HEK293 (cell line): ENCODE measurements around the gene SPRY4.
A peak's percentile ranks its signal among the peaks of the same experiment; 100 is the strongest.

ENCODE experiments used
- CTCF ChIA-PET: fragments of 350-600 bp; formaldehyde crosslinking; extraction: SDS; loops from one replicate; lab custom pipeline; 2021; ENCODE audit warnings: antibody characterized with exemption; lab: Yijun Ruan, JAX
- POLR2A ChIA-PET: fragments of 300-600 bp; formaldehyde crosslinking; extraction: SDS; loops from one replicate; lab custom pipeline; 2020; ENCODE audit warnings: antibody characterized with exemption, inconsistent platforms; lab: Yijun Ruan, JAX
- H3K27ac ChIP-seq: fragments of 200-500 bp; sonication (Bioruptor generic); 2 replicates; pipeline ENCODE4 v1.5.1; 2014; ENCODE audit warnings: low read depth, low read length, control low read depth, inconsistent platforms; ENCODE audit errors: extremely low read depth
- H3K36me3 ChIP-seq, 2 experiments: fragments of 200-500 bp in 1 of 2; sonication (Bioruptor generic) in 1 of 2; 1 replicate in 1 of 2; 2 replicates in 1 of 2; pipeline ENCODE4 v1.5.1; 2014 to 2017; ENCODE audit warnings: inconsistent platforms in 2 of 2, low read length in 2 of 2; ENCODE audit not compliant: control insufficient read depth in 2 of 2, insufficient read depth in 1 of 2
- H3K4me1 ChIP-seq: fragments of 200-500 bp; sonication (Bioruptor generic); 2 replicates; pipeline ENCODE4 v1.5.1; 2014; ENCODE audit warnings: mild to moderate bottlenecking, low read length, inconsistent platforms; ENCODE audit not compliant: control insufficient read depth, insufficient read depth
- H3K4me3 ChIP-seq: 2 replicates; pipeline ENCODE4 v1.5.1; 2011; ENCODE audit warnings: low read depth, mild to moderate bottlenecking, control low read depth, low read length, moderate library complexity
- H3K9me3 ChIP-seq: fragments of 200-500 bp; sonication (Bioruptor generic); 2 replicates; pipeline ENCODE4 v1.5.1; 2014; ENCODE audit warnings: low read depth, low read length, inconsistent platforms; ENCODE audit not compliant: control insufficient read depth, insufficient read depth
- GLI4 ChIP-seq: fragments of 450-650 bp; formaldehyde crosslinking; IDR thresholded peaks from 2 replicates; pipeline ENCODE4 v1.5.1; 2016; ENCODE audit warnings: missing biosample characterization, missing genetic modification characterization
- KLF10 ChIP-seq: fragments of 450-650 bp; IDR thresholded peaks from 2 replicates; pipeline ENCODE4 v1.5.1; 2018; ENCODE audit warnings: missing biosample characterization, mild to moderate bottlenecking, missing genetic modification characterization
- KLF8 ChIP-seq: fragments of 450-650 bp; formaldehyde crosslinking; IDR thresholded peaks from 2 replicates; pipeline ENCODE4 v1.5.1; 2016; ENCODE audit warnings: missing biosample characterization, missing genetic modification characterization
- OSR2 ChIP-seq: fragments of 450-650 bp; formaldehyde crosslinking; IDR thresholded peaks from 2 replicates; pipeline ENCODE4 v1.5.1; 2016; ENCODE audit warnings: missing biosample characterization, missing genetic modification characterization
- SALL2 ChIP-seq: fragments of 450-650 bp; formaldehyde crosslinking; IDR thresholded peaks from 2 replicates; pipeline ENCODE4 v1.5.0; 2017; ENCODE audit warnings: missing biosample characterization, mild to moderate bottlenecking, missing genetic modification characterization, borderline replicate concordance
- SETDB1 ChIP-seq: IDR thresholded peaks from one replicate; pipeline ENCODE4 v1.6.1; 2017; ENCODE audit warnings: mild to moderate bottlenecking, low read length, moderate library complexity, mixed read lengths; ENCODE audit not compliant: insufficient read length
- ZBTB21 ChIP-seq: fragments of 450-650 bp; formaldehyde crosslinking; IDR thresholded peaks from 2 replicates; pipeline ENCODE4 v1.5.1; 2017; ENCODE audit warnings: missing biosample characterization, missing genetic modification characterization
- ZEB2 ChIP-seq: fragments of 450-650 bp; formaldehyde crosslinking; IDR thresholded peaks from 2 replicates; pipeline ENCODE4 v1.5.1; 2016; ENCODE audit warnings: missing biosample characterization, missing genetic modification characterization
- ZFP37 ChIP-seq: fragments of 450-650 bp; formaldehyde crosslinking; IDR thresholded peaks from 2 replicates; pipeline ENCODE4 v1.5.1; 2016; ENCODE audit warnings: missing biosample characterization, missing genetic modification characterization
- ZFP69B ChIP-seq: fragments of 450-650 bp; formaldehyde crosslinking; IDR thresholded peaks from 2 replicates; pipeline ENCODE4 v1.5.1; 2016; ENCODE audit warnings: missing biosample characterization, missing genetic modification characterization
- ZNF10 ChIP-seq: fragments of 450-650 bp; formaldehyde crosslinking; IDR thresholded peaks from 2 replicates; pipeline ENCODE4 v1.5.1; 2017; ENCODE audit warnings: missing biosample characterization, missing genetic modification characterization
- ZNF132 ChIP-seq: fragments of 450-650 bp; formaldehyde crosslinking; IDR thresholded peaks from 2 replicates; pipeline ENCODE4 v1.5.1; 2017; ENCODE audit warnings: missing biosample characterization, missing genetic modification characterization, borderline replicate concordance
- ZNF157 ChIP-seq: fragments of 450-650 bp; formaldehyde crosslinking; IDR thresholded peaks from 2 replicates; pipeline ENCODE4 v1.5.1; 2016; ENCODE audit warnings: missing biosample characterization, missing genetic modification characterization
- ZNF24 ChIP-seq: fragments of 450-650 bp; formaldehyde crosslinking; IDR thresholded peaks from 2 replicates; pipeline ENCODE4 v1.5.1; 2016; ENCODE audit warnings: missing biosample characterization, missing genetic modification characterization
- ZNF266 ChIP-seq: fragments of 450-650 bp; formaldehyde crosslinking; IDR thresholded peaks from 2 replicates; pipeline ENCODE4 v1.5.1; 2016; ENCODE audit warnings: missing biosample characterization, missing genetic modification characterization, low read depth
- ZNF311 ChIP-seq: fragments of 450-650 bp; formaldehyde crosslinking; IDR thresholded peaks from 2 replicates; pipeline ENCODE4 v1.5.1; 2017; ENCODE audit warnings: missing biosample characterization, missing genetic modification characterization, borderline replicate concordance
- ZNF555 ChIP-seq: fragments of 450-650 bp; formaldehyde crosslinking; conservative IDR thresholded peaks from 2 replicates; pipeline ENCODE4 v1.5.1; 2017; ENCODE audit warnings: missing biosample characterization, mild to moderate bottlenecking, missing genetic modification characterization, inconsistent platforms
- ZNF585B ChIP-seq: fragments of 450-650 bp; formaldehyde crosslinking; IDR thresholded peaks from 2 replicates; pipeline ENCODE4 v1.5.1; 2016; ENCODE audit warnings: missing biosample characterization, missing genetic modification characterization
- ZNF600 ChIP-seq: fragments of 450-650 bp; formaldehyde crosslinking; IDR thresholded peaks from 2 replicates; pipeline ENCODE4 v1.5.1; 2016; ENCODE audit warnings: missing biosample characterization, missing genetic modification characterization
- ZNF629 ChIP-seq: fragments of 450-650 bp; formaldehyde crosslinking; IDR thresholded peaks from 2 replicates; pipeline ENCODE4 v1.5.1; 2017; ENCODE audit warnings: missing biosample characterization, missing genetic modification characterization
- ZNF664 ChIP-seq: fragments of 450-650 bp; formaldehyde crosslinking; IDR thresholded peaks from 2 replicates; pipeline ENCODE4 v1.5.1; 2016; ENCODE audit warnings: missing biosample characterization, missing genetic modification characterization
- ZNF677 ChIP-seq: fragments of 450-650 bp; IDR thresholded peaks from 2 replicates; pipeline ENCODE4 v1.5.0; 2018; ENCODE audit warnings: missing biosample characterization, mild to moderate bottlenecking, missing genetic modification characterization, moderate library complexity
- ZNF785 ChIP-seq: fragments of 450-650 bp; formaldehyde crosslinking; IDR thresholded peaks from 2 replicates; pipeline ENCODE4 v1.5.1; 2016; ENCODE audit warnings: missing biosample characterization, missing genetic modification characterization
- ZNF792 ChIP-seq: fragments of 450-650 bp; formaldehyde crosslinking; IDR thresholded peaks from 2 replicates; pipeline ENCODE4 v1.5.1; 2016; ENCODE audit warnings: missing biosample characterization, missing genetic modification characterization
- TF ChIP-seq, protein P1 (sequence below): fragments of 450-650 bp; formaldehyde crosslinking; IDR thresholded peaks from 2 replicates; pipeline ENCODE4 v1.5.1; 2016; ENCODE audit warnings: missing biosample characterization, missing genetic modification characterization, low read depth
- TF ChIP-seq, protein P2 (sequence below): fragments of 450-650 bp; formaldehyde crosslinking; IDR thresholded peaks from 2 replicates; pipeline ENCODE4 v1.5.1; 2016; ENCODE audit warnings: missing biosample characterization, missing genetic modification characterization
- TF ChIP-seq, protein P3 (sequence below): fragments of 450-650 bp; IDR thresholded peaks from 2 replicates; pipeline ENCODE4 v1.5.1; 2018; ENCODE audit warnings: missing biosample characterization, mild to moderate bottlenecking, missing genetic modification characterization
- TF ChIP-seq, protein P4 (sequence below): fragments of 450-650 bp; formaldehyde crosslinking; IDR thresholded peaks from 2 replicates; pipeline ENCODE4 v1.5.1; 2017; ENCODE audit warnings: missing biosample characterization, missing genetic modification characterization
- TF ChIP-seq, protein P5 (sequence below): fragments of 450-650 bp; formaldehyde crosslinking; IDR thresholded peaks from 2 replicates; pipeline ENCODE4 v1.5.1; 2017; ENCODE audit warnings: missing biosample characterization, missing genetic modification characterization
- TF ChIP-seq, protein P6 (sequence below): fragments of 450-650 bp; formaldehyde crosslinking; IDR thresholded peaks from 2 replicates; pipeline ENCODE4; 2016; ENCODE audit warnings: missing biosample characterization, missing genetic modification characterization

SPRY4 gene

DNA sequence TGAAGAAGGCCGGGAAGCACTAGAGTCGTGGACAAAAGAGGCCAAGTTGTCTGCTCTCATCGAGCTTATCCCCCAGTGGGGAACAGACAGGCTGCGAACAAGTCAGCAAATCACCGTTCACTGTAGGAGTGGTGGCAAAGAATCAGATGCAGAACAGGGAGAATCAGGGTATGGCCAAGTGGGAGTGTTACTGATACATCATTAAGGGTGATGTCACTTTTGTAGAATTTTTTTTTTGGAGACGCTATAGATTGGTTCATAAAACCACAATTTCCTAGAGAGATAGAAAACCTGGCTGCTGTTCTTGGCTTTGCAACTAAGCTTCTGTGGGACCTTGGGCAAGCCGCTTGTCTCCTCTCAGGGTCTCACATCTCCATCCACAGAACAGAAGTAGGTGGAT, 21.3 kb downstream of the SPRY4 start (continued):
- TF ChIP-seq ZNF792 (tag by site-specific recombination), result no peak
- TF ChIP-seq SALL2 (tag by site-specific recombination), result no peak
- TF ChIP-seq ZNF311, result no peak
- TF ChIP-seq, protein P1, sequence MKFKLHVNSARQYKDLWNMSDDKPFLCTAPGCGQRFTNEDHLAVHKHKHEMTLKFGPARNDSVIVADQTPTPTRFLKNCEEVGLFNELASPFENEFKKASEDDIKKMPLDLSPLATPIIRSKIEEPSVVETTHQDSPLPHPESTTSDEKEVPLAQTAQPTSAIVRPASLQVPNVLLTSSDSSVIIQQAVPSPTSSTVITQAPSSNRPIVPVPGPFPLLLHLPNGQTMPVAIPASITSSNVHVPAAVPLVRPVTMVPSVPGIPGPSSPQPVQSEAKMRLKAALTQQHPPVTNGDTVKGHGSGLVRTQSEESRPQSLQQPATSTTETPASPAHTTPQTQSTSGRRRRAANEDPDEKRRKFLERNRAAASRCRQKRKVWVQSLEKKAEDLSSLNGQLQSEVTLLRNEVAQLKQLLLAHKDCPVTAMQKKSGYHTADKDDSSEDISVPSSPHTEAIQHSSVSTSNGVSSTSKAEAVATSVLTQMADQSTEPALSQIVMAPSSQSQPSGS (tag by site-specific recombination), result peak; percentile 84
- TF ChIP-seq ZNF24 (tag by site-specific recombination), result peak; percentile 37; the same call in 1 of the 2 replicates
- no peak for TF ChIP-seq ZNF585B (tag by site-specific recombination)
- TF ChIP-seq ZNF157 (tag by site-specific recombination), result no peak
- TF ChIP-seq SETDB1, result no peak
- no peak for TF ChIP-seq ZNF266 (tag by site-specific recombination)
- no peak for TF ChIP-seq ZNF664 (tag by site-specific recombination)
- TF ChIP-seq OSR2 (tag by site-specific recombination), result peak; percentile 47
- TF ChIP-seq KLF10 (tag by site-specific recombination), result no peak
- peak; percentile 87 for TF ChIP-seq ZNF600 (tag by site-specific recombination)
- TF ChIP-seq ZNF10 (tag by site-specific recombination), result peak; percentile 16; the same call in 1 of the 2 replicates
- TF ChIP-seq ZFP37, result no peak
- TF ChIP-seq, protein P2, sequence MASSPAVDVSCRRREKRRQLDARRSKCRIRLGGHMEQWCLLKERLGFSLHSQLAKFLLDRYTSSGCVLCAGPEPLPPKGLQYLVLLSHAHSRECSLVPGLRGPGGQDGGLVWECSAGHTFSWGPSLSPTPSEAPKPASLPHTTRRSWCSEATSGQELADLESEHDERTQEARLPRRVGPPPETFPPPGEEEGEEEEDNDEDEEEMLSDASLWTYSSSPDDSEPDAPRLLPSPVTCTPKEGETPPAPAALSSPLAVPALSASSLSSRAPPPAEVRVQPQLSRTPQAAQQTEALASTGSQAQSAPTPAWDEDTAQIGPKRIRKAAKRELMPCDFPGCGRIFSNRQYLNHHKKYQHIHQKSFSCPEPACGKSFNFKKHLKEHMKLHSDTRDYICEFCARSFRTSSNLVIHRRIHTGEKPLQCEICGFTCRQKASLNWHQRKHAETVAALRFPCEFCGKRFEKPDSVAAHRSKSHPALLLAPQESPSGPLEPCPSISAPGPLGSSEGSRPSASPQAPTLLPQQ, result peak; percentile 15; the same call in 1 of the 2 replicates
- TF ChIP-seq ZNF677 (tag by site-specific recombination), result 0 out of 2 replicates have a peak, but pooled peaks have one; percentile 40
- TF ChIP-seq ZNF629 (tag by site-specific recombination), result peak; percentile 42
- TF ChIP-seq GLI4, result no peak
- peak; percentile 60; the same call in 1 of the 2 replicates for TF ChIP-seq ZBTB21 (tag by site-specific recombination)
- TF ChIP-seq ZFP69B, result no peak
- no peak for TF ChIP-seq ZNF555 (tag by site-specific recombination)
- no peak for TF ChIP-seq ZNF132 (tag by site-specific recombination)
- no peak for TF ChIP-seq ZNF785 (tag by site-specific recombination)
- TF ChIP-seq ZEB2 (tag by site-specific recombination), result no peak
- TF ChIP-seq, protein P3, sequence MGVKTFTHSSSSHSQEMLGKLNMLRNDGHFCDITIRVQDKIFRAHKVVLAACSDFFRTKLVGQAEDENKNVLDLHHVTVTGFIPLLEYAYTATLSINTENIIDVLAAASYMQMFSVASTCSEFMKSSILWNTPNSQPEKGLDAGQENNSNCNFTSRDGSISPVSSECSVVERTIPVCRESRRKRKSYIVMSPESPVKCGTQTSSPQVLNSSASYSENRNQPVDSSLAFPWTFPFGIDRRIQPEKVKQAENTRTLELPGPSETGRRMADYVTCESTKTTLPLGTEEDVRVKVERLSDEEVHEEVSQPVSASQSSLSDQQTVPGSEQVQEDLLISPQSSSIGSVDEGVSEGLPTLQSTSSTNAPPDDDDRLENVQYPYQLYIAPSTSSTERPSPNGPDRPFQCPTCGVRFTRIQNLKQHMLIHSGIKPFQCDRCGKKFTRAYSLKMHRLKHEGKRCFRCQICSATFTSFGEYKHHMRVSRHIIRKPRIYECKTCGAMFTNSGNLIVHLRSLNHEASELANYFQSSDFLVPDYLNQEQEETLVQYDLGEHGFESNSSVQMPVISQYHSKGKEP (tag by site-specific recombination), result no peak
- TF ChIP-seq, all 188 proteins: peak for 9

DNA sequence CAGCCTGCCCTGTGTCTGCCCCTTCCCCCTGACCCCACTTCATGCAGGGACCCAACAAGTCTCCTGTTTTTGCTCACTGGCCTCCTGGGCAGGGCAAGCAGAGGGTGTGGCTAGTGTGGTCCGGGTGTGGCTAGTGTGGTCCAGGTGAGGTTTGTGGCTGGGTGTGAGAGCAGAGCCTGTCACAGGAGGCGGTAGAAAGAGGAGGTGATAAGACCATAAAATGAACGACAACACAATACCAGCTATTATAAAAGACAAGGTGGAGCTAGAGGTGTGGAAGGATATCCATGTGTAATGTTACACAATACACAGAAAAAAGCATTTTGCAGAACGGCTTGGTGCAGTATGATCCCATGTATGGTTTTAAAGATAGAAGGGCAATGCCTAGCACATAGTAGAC, 23.3 kb downstream of the SPRY4 start:
- ChIA-PET POLR2A (no interaction called here), CTCF (interaction anchor here (1.4 kb wide), 1 partner anchor 23 kb away, joined by 3 read pairs; the partner anchor contains the start of gene SPRY4)
- Histone ChIP-seq H3K27ac (no peak overlapping the region), H3K9me3 (no peaks in the 10 kb centered on the region), H3K4me3 (no peak overlapping the region), H3K36me3 (no peaks in the 10 kb centered on the region), H3K4me1 (peaks cover 11% of the 10 kb centered on the region)
- TF ChIP-seq ZNF785 (tag by site-specific recombination) (no peak), KLF8 (tag by site-specific recombination) (no peak)
- TF ChIP-seq, protein P4, sequence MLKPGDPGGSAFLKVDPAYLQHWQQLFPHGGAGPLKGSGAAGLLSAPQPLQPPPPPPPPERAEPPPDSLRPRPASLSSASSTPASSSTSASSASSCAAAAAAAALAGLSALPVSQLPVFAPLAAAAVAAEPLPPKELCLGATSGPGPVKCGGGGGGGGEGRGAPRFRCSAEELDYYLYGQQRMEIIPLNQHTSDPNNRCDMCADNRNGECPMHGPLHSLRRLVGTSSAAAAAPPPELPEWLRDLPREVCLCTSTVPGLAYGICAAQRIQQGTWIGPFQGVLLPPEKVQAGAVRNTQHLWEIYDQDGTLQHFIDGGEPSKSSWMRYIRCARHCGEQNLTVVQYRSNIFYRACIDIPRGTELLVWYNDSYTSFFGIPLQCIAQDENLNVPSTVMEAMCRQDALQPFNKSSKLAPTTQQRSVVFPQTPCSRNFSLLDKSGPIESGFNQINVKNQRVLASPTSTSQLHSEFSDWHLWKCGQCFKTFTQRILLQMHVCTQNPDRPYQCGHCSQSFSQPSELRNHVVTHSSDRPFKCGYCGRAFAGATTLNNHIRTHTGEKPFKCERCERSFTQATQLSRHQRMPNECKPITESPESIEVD (tag by site-specific recombination), result no peak
- TF ChIP-seq, protein P5, sequence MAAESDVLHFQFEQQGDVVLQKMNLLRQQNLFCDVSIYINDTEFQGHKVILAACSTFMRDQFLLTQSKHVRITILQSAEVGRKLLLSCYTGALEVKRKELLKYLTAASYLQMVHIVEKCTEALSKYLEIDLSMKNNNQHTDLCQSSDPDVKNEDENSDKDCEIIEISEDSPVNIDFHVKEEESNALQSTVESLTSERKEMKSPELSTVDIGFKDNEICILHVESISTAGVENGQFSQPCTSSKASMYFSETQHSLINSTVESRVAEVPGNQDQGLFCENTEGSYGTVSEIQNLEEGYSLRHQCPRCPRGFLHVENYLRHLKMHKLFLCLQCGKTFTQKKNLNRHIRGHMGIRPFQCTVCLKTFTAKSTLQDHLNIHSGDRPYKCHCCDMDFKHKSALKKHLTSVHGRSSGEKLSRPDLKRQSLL, result no peak
- TF ChIP-seq, protein P6, sequence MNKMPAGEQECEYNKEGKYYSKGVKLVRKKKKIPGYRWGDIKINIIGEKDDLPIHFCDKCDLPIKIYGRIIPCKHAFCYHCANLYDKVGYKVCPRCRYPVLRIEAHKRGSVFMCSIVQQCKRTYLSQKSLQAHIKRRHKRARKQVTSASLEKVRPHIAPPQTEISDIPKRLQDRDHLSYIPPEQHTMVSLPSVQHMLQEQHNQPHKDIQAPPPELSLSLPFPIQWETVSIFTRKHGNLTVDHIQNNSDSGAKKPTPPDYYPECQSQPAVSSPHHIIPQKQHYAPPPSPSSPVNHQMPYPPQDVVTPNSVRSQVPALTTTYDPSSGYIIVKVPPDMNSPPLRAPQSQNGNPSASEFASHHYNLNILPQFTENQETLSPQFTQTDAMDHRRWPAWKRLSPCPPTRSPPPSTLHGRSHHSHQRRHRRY (tag by site-specific recombination), result no peak
